ENCODE measurements around the gene DUSP21. TPM values are rescaled to one million over a fixed set of nuclear protein-coding genes. Genes with fewer than 3 reads are reported as not detected.
"Not testable (repeated sequence)": the region's sequence is repeated elsewhere in the genome, so short reads cannot be mapped to it uniquely, and the experiment has no call there.

The DUSP21 gene
- total RNA-seq, 1 donor from 2014 or later: not detected

- Histone ChIP-seq H3K27me3 (no peaks in the 10 kb centered on the region), H3K79me2 (ENCODE audit: low read depth) (peaks cover 100% of the 10 kb centered on the region), H4K20me1 (ENCODE audit: low read depth) (peaks cover 24% of the 10 kb centered on the region), H3K4me3 (no peak overlapping the region), H3K4me2 (no peak overlapping the region), H3K9me3 (ENCODE audit: low read depth) (peaks cover 13% of the 10 kb centered on the region), H3K9ac (no peak overlapping the region), H3K4me1 (no peaks in the 10 kb centered on the region), H3K36me3 (no peaks in the 10 kb centered on the region), H2AFZ (replicated peaks) (no peak overlapping the region), H3K27ac (no peak overlapping the region), H3F3A (ENCODE audit: low read depth) (no peaks in the 10 kb centered on the region)
- no peak for DNase-seq (ENCODE audit: low spot score)
- H3K27me3 Mint-ChIP-seq (ENCODE audit: insufficient read depth, low read depth): no peaks in the 10 kb centered on the region
- H3K4me3 Mint-ChIP-seq: no peak overlapping the region
- peaks cover 13% of the 10 kb centered on the region for H3K36me3 Mint-ChIP-seq
- H3K4me1 Mint-ChIP-seq: no peaks in the 10 kb centered on the region
- TF ChIP-seq CTCF (IDR thresholded peaks at IDR 0.05) (no peak), EZH2 (IDR thresholded peaks at IDR 0.05) (no peak), EZH2phosphoT487 (IDR thresholded peaks at IDR 0.05) (no peak)
- peaks cover 52% of the 10 kb centered on the region for H3K9me3 Mint-ChIP-seq
- H3K27ac Mint-ChIP-seq: no peak overlapping the region
Observed at GRCh38 chrX:44889824-44890223, 46.0 kb downstream of the DUSP21 start.

- TF ChIP-seq EZH2 (IDR thresholded peaks at IDR 0.05): no peak
- TF ChIP-seq EZH2phosphoT487 (IDR thresholded peaks at IDR 0.05): no peak
- no peak for TF ChIP-seq CTCF (IDR thresholded peaks at IDR 0.05)
- H3K4me3 Mint-ChIP-seq: no peak overlapping the region
- Histone ChIP-seq H3K79me2 (ENCODE audit: low read depth) (peaks cover 100% of the 10 kb centered on the region), H4K20me1 (ENCODE audit: low read depth) (peaks cover 21% of the 10 kb centered on the region), H3K4me2 (no peak overlapping the region), H3K27ac (no peak overlapping the region), H3K9ac (no peak overlapping the region), H3K36me3 (no peaks in the 10 kb centered on the region), H2AFZ (replicated peaks) (no peak overlapping the region), H3K4me1 (no peaks in the 10 kb centered on the region), H3K9me3 (ENCODE audit: low read depth) (peaks cover 13% of the 10 kb centered on the region), H3F3A (ENCODE audit: low read depth) (no peaks in the 10 kb centered on the region), H3K27me3 (no peaks in the 10 kb centered on the region), H3K4me3 (no peak overlapping the region)
- peaks cover 52% of the 10 kb centered on the region for H3K9me3 Mint-ChIP-seq
- no peaks in the 10 kb centered on the region for H3K27me3 Mint-ChIP-seq (ENCODE audit: insufficient read depth, low read depth)
- no peaks in the 10 kb centered on the region for H3K4me1 Mint-ChIP-seq
- H3K36me3 Mint-ChIP-seq: peaks cover 12% of the 10 kb centered on the region
- no peak for DNase-seq (ENCODE audit: low spot score)
- no peak overlapping the region for H3K27ac Mint-ChIP-seq
Observed at GRCh38 chrX:44890247-44890646, 46.4 kb downstream of the DUSP21 start.

- not testable (repeated sequence) for H3K36me3 ChIP-seq; H3K4me2 ChIP-seq; H3K4me3 ChIP-seq; DNase-seq (ENCODE audit: low spot score); H3K9ac ChIP-seq; H2AFZ ChIP-seq (replicated peaks); H3K4me3 Mint-ChIP-seq; H3K4me1 Mint-ChIP-seq; H3F3A ChIP-seq (ENCODE audit: low read depth); H3K27me3 ChIP-seq; H3K27ac Mint-ChIP-seq; H3K4me1 ChIP-seq; H3K27me3 Mint-ChIP-seq (ENCODE audit: insufficient read depth, low read depth); H3K27ac ChIP-seq
- peaks cover 13% of the 10 kb centered on the region for H3K9me3 ChIP-seq (ENCODE audit: low read depth)
- Mint-ChIP-seq H3K9me3 (peaks cover 54% of the 10 kb centered on the region), H3K36me3 (peaks cover 14% of the 10 kb centered on the region)
- peaks cover 100% of the 10 kb centered on the region for H3K79me2 ChIP-seq (ENCODE audit: low read depth)
- H4K20me1 ChIP-seq (ENCODE audit: low read depth): peaks cover 17% of the 10 kb centered on the region
Observed at GRCh38 chrX:44890687-44891086, 46.9 kb downstream of the DUSP21 start.

- Histone ChIP-seq H3K9ac (no peak overlapping the region), H3K9me3 (ENCODE audit: low read depth) (peaks cover 17% of the 10 kb centered on the region), H4K20me1 (ENCODE audit: low read depth) (peaks cover 14% of the 10 kb centered on the region), H3K4me3 (no peak overlapping the region), H3K27me3 (no peaks in the 10 kb centered on the region), H3F3A (ENCODE audit: low read depth) (no peaks in the 10 kb centered on the region), H3K4me1 (no peaks in the 10 kb centered on the region), H3K27ac (no peak overlapping the region), H3K79me2 (ENCODE audit: low read depth) (peaks cover 100% of the 10 kb centered on the region), H3K4me2 (no peak overlapping the region), H3K36me3 (no peaks in the 10 kb centered on the region), H2AFZ (replicated peaks) (no peak overlapping the region)
- H3K27me3 Mint-ChIP-seq (ENCODE audit: insufficient read depth, low read depth): no peaks in the 10 kb centered on the region
- H3K27ac Mint-ChIP-seq: no peak overlapping the region
- no peak for DNase-seq (ENCODE audit: low spot score)
- H3K9me3 Mint-ChIP-seq: peaks cover 54% of the 10 kb centered on the region
- no peak overlapping the region for H3K4me3 Mint-ChIP-seq
- H3K36me3 Mint-ChIP-seq: peaks cover 12% of the 10 kb centered on the region
- no peaks in the 10 kb centered on the region for H3K4me1 Mint-ChIP-seq
- TF ChIP-seq EZH2phosphoT487 (IDR thresholded peaks at IDR 0.05) (no peak), CTCF (IDR thresholded peaks at IDR 0.05) (no peak), EZH2 (IDR thresholded peaks at IDR 0.05) (no peak)
Observed at GRCh38 chrX:44891642-44892041, 47.8 kb downstream of the DUSP21 start.

Other genes starting within 250 kb of the DUSP21 start
- gene KDM6A, start 29.2 kb downstream of the DUSP21 start, total RNA-seq (ENCODE audit: low replicate concordance): 52.6 and 56.2 TPM in 2 replicates